22Rv1 (cell line): ENCODE data around the gene WDFY4.

Source experiments
- CTCF ChIP-seq: fragments of 450-650 bp; IDR thresholded peaks from 2 replicates; pipeline ENCODE4 v1.5.1; 2017; ENCODE audit warnings: mild to moderate bottlenecking
- ZFX ChIP-seq: fragments of 450-650 bp; IDR thresholded peaks from 2 replicates; pipeline ENCODE4 v1.6.1; 2017; ENCODE audit warnings: antibody characterized with exemption, borderline replicate concordance

- TF ChIP-seq CTCF (no peak), ZFX (no peak)
Measured at GRCh38 chr10:48742891-48743860, 58.5 kb downstream of the WDFY4 start.
